DOHH2 (cell line): ENCODE data around the gene ST8SIA6.

ENCODE experiments used
- EZH2phosphoT487 ChIP-seq: fragments of 200-600 bp; sonication (generic); IDR thresholded peaks from 2 replicates; pipeline ENCODE4 v1.6.1; 2017; ENCODE audit warnings: borderline replicate concordance, mild to moderate bottlenecking, antibody characterized with exemption, low read length, moderate library complexity, mixed read lengths
- TF ChIP-seq, protein P1 (sequence below): fragments of 200-600 bp; sonication (generic); IDR thresholded peaks from one replicate; pipeline ENCODE4 v1.5.1; 2014; ENCODE audit warnings: antibody characterized with exemption, mild to moderate bottlenecking, low read depth, low read length; ENCODE audit not compliant: poor library complexity, severe bottlenecking

DNA sequence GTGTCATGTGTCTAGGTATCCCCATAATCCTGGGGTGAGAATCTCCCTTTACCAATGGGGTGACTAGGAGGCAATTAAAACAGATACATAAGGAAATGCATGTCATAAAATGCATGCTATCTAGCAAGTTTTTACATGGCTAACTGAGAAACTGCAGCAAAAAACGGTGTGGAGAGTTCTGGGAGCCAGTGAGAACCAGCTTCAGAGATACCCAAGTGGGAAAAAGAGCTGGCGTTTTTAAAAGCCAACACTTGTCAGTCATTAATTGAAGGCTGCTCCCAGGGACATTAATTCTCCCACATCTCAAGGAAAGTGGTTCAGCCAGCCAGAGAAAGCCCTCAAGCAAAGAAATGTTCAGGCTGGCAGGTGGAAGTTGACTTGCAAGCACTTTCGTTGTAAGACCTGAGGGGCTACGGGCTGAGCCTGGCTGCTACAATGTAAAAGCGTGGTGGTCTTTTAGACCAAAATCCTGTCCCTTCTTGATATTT lies 28.1 kb downstream of the ST8SIA6 start:
- TF ChIP-seq, protein P1, sequence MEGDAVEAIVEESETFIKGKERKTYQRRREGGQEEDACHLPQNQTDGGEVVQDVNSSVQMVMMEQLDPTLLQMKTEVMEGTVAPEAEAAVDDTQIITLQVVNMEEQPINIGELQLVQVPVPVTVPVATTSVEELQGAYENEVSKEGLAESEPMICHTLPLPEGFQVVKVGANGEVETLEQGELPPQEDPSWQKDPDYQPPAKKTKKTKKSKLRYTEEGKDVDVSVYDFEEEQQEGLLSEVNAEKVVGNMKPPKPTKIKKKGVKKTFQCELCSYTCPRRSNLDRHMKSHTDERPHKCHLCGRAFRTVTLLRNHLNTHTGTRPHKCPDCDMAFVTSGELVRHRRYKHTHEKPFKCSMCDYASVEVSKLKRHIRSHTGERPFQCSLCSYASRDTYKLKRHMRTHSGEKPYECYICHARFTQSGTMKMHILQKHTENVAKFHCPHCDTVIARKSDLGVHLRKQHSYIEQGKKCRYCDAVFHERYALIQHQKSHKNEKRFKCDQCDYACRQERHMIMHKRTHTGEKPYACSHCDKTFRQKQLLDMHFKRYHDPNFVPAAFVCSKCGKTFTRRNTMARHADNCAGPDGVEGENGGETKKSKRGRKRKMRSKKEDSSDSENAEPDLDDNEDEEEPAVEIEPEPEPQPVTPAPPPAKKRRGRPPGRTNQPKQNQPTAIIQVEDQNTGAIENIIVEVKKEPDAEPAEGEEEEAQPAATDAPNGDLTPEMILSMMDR: no peak
- TF ChIP-seq EZH2phosphoT487: no peak
